NCI-H446 (cell line): ENCODE results near the gene TMEM143.
"Not testable (repeated sequence)": the region's sequence is repeated elsewhere in the genome, so short reads cannot be mapped to it uniquely, and the experiment has no call there.

Source experiments
- DNase-seq, 2 experiments: peaks; one replicate each; lab custom pipeline; 2025; lab: John Stamatoyannopoulos, UW

Gene TMEM143

GRCh38 chr19:48330012-48330681, 33.6 kb downstream of the TMEM143 start:
- peak; percentile 74 to 94 for DNase-seq

- DNase-seq = no peak
These were observed 34.4 kb downstream of the TMEM143 start for GRCh38 chr19:48329167-48329891.

GRCh38 chr19:48325265-48325910, 38.4 kb downstream of the TMEM143 start, which contains the start of gene EMP3:
EMP3 (plus strand) TSS chr19:48325552; CDS start chr19:48326845, 1,293 bp downstream.
- peak; percentile 19 to 53 for DNase-seq

- DNase-seq = peak; percentile 97 to 99
These were observed 41.8 kb downstream of the TMEM143 start for GRCh38 chr19:48321622-48322591.

GRCh38 chr19:48321372-48321621, 42.4 kb downstream of the TMEM143 start:
- peak; percentile 87 to 94 for DNase-seq

GRCh38 chr19:48319647-48320541, 43.8 kb downstream of the TMEM143 start:
- DNase-seq = peak; percentile 78 to 88

- no peak for DNase-seq
These were observed 45.3 kb downstream of the TMEM143 start for GRCh38 chr19:48318286-48318987.

- not testable (repeated sequence) for DNase-seq
These were observed 46.1 kb downstream of the TMEM143 start for GRCh38 chr19:48317708-48317960.

GRCh38 chr19:48315712-48316111, 48.0 kb downstream of the TMEM143 start:
- no peak for DNase-seq

GRCh38 chr19:48311384-48311783, 52.4 kb downstream of the TMEM143 start:
- DNase-seq = no peak

GRCh38 chr19:48310227-48310626, 53.5 kb downstream of the TMEM143 start:
- DNase-seq = no peak

GRCh38 chr19:48309731-48310130, 54.0 kb downstream of the TMEM143 start:
- not testable (repeated sequence) for DNase-seq

GRCh38 chr19:48308631-48309586, 54.8 kb downstream of the TMEM143 start:
- DNase-seq = no peak

GRCh38 chr19:48303866-48304265, 59.9 kb downstream of the TMEM143 start:
- DNase-seq = no peak

- DNase-seq = no peak
These were observed 60.4 kb downstream of the TMEM143 start for GRCh38 chr19:48303367-48303766.

GRCh38 chr19:48302600-48302959, 61.2 kb downstream of the TMEM143 start:
- DNase-seq = no peak

GRCh38 chr19:48301886-48302599, 61.7 kb downstream of the TMEM143 start:
- DNase-seq = no peak

- DNase-seq = no peak
These were observed 65.8 kb downstream of the TMEM143 start for GRCh38 chr19:48297975-48298374.
